BLaER1 treated with 17β-estradiol and CSF1 and Interleukin-3, amounts not matched to agents 10 nM and 100 nM (cell line): Measurements from ENCODE around the gene MEF2D.

Experiments
- H3K27ac ChIP-seq, 11 experiments: shearing (Covaris generic); formaldehyde crosslinking; 2 replicates each; pipeline ENCODE4 v1.8.1; 2022
- H3K27me3 ChIP-seq, 11 experiments: shearing (Covaris generic); formaldehyde crosslinking; 2 replicates each; pipeline ENCODE4 v1.8.1; 2022
- H3K36me3 ChIP-seq, 11 experiments: shearing (Covaris generic); formaldehyde crosslinking; 2 replicates each; pipeline ENCODE4 v1.8.1; 2022
- H3K4me1 ChIP-seq, 10 experiments: shearing (Covaris generic); formaldehyde crosslinking; 2 replicates each; pipeline ENCODE4 v1.8.1; 2022
- H3K4me2 ChIP-seq, 11 experiments: shearing (Covaris generic); formaldehyde crosslinking; 2 replicates each; pipeline ENCODE4 v1.8.1; 2022
- H3K4me3 ChIP-seq, 10 experiments: shearing (Covaris generic); formaldehyde crosslinking; 2 replicates each; pipeline ENCODE4 v1.8.1; 2022
- H3K9ac ChIP-seq, 11 experiments: shearing (Covaris generic); formaldehyde crosslinking; 2 replicates each; pipeline ENCODE4 v1.8.1; 2022
- H3K9me3 ChIP-seq, 11 experiments: shearing (Covaris generic); formaldehyde crosslinking; replicated peaks in 1 of 11; 2 replicates each; pipeline ENCODE4 v1.8.1; 2022
- H4K20me1 ChIP-seq, 11 experiments: shearing (Covaris generic); formaldehyde crosslinking; 2 replicates each; pipeline ENCODE4 v1.8.1; 2022
- Cebpa-rat ChIP-seq, 11 experiments: shearing (Covaris generic); IDR thresholded peaks; 2 replicates each; pipeline ENCODE4 v1.8.1; 2022

Gene MEF2D

GRCh38 chr1:156484480-156485058 lies 16.0 kb downstream of the MEF2D start:
- Histone ChIP-seq H3K9ac (peak overlapping the region in 8 of 11 experiments; percentile 11 to 54 (median 32); a peak in 5 of 22 replicates), H3K4me2 (peak overlapping the region; percentile 21 to 100 (median 92); a peak in 17 of 22 replicates), H3K9me3 (no peaks in the 10 kb centered on the region), H3K27ac (peak overlapping the region in 1 of 11 experiments; percentile 39; a peak in 2 of 22 replicates), H3K36me3 (peaks cover 83 to 97% (median 93%) of the 10 kb centered on the region in 11 experiments), H4K20me1 (peaks cover 100% of the 10 kb centered on the region in 11 experiments), H3K27me3 (no peaks in the 10 kb centered on the region), H3K4me1 (peaks cover 95 to 100% (median 100%) of the 10 kb centered on the region in 10 experiments), H3K4me3 (no peak overlapping the region)
- no peak for TF ChIP-seq Cebpa-rat (IDR thresholded peaks at IDR 0.05)

DNA sequence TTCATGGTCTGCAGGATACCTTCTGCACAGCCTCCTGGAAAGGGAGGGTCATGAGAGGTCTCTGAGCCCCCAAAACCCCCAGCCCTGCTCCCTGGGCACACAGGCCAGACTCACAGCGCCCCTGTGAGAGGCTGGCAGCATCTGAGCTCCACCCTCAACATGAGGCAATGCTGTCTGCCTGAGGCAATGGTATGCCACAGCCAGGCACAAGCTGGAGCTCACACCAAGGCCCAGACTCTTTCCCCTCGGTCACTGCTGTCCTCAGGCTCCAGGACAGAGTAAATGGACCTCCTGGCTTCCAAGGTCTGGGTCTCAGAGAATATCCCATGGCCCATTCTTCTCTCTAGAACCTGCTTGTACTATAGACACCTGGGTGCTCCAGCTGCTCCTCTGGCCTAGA lies 17.2 kb downstream of the MEF2D start:
- Histone ChIP-seq H3K9me3 (no peaks in the 10 kb centered on the region), H3K4me2 (peak overlapping the region; percentile 33 to 99 (median 64); a peak in 14 of 22 replicates), H4K20me1 (peaks cover 99 to 100% (median 100%) of the 10 kb centered on the region in 11 experiments), H3K4me3 (no peak overlapping the region), H3K36me3 (peaks cover 90 to 100% (median 99%) of the 10 kb centered on the region in 11 experiments), H3K27me3 (no peaks in the 10 kb centered on the region), H3K4me1 (peaks cover 83 to 100% (median 96%) of the 10 kb centered on the region in 10 experiments), H3K27ac (peak overlapping the region in 6 of 11 experiments; percentile 17 to 39 (median 27); a peak in 8 of 22 replicates), H3K9ac (peak overlapping the region in 9 of 11 experiments; percentile 2 to 59 (median 39); a peak in 12 of 22 replicates)
- TF ChIP-seq Cebpa-rat (IDR thresholded peaks at IDR 0.05) = no peak

DNA sequence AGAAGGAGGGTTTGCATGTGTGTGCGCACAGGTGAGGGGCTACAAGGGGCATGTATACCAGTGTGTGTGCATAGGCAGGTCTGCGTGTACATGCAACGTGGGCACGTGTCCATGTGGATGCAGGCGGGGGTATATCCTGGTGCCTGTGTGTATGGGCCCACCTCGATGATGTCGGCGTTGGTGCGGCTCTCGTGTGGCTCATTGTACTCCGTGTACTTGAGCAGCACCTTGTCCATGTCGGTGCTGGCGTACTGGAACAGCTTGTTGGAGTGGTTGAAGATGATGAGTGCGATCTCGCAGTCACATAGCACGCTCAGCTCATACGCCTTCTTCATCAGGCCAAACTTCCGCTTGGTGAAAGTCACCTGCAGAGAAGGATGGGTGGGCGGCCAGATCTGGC lies 18.3 kb downstream of the MEF2D start:
- no peak for TF ChIP-seq Cebpa-rat (IDR thresholded peaks at IDR 0.05)

DNA sequence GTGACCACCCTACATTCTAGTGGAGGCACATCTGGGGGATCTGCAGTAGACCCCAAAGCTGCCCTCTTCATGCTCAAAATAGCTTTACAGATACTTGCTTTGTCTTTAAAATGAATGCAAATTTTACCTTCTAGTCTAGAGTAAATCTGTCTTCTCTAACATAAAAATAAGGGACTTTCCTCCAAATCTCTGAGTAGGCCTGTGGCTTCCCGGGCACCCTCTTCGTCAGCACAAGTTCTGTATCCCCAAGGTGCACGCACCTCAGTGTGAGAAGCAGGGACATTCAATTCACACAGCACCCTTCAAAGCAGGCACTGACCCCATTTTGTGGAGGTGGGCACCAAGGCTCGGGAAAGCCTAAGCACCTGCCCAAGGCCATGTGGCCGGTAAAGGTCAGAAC lies 19.0 kb downstream of the MEF2D start:
- TF ChIP-seq Cebpa-rat (IDR thresholded peaks at IDR 0.05) = no peak
- peaks cover 99 to 100% (median 100%) of the 10 kb centered on the region in 11 experiments for H4K20me1 ChIP-seq
- H3K4me2 ChIP-seq = peak overlapping the region; percentile 38 to 80 (median 64)
- H3K36me3 ChIP-seq = peaks cover 91 to 100% (median 99%) of the 10 kb centered on the region in 11 experiments
- no peaks in the 10 kb centered on the region for H3K9me3 ChIP-seq
- H3K27ac ChIP-seq = peak overlapping the region in 8 of 11 experiments; percentile 16 to 58 (median 48); a peak in 11 of 22 replicates
- peak overlapping the region in 3 of 10 experiments; percentile 5 to 12 (median 8); a peak in 1 of 20 replicates for H3K4me3 ChIP-seq
- no peaks in the 10 kb centered on the region for H3K27me3 ChIP-seq
- H3K4me1 ChIP-seq = peaks cover 75 to 100% (median 95%) of the 10 kb centered on the region in 10 experiments
- peak overlapping the region in 9 of 11 experiments; percentile 26 to 57 (median 39); a peak in 15 of 22 replicates for H3K9ac ChIP-seq

More for the DNA sequence above, 18.3 kb downstream of the MEF2D start:
- Histone ChIP-seq H3K9me3 (no peaks in the 10 kb centered on the region), H3K4me2 (peak overlapping the region; percentile 29 to 80 (median 63); a peak in 18 of 22 replicates), H3K36me3 (peaks cover 90 to 100% (median 99%) of the 10 kb centered on the region in 11 experiments), H3K4me3 (no peak overlapping the region), H3K27me3 (no peaks in the 10 kb centered on the region), H3K9ac (peak overlapping the region in 8 of 11 experiments; percentile 1 to 59 (median 32); a peak in 10 of 22 replicates), H3K27ac (peak overlapping the region in 3 of 11 experiments; percentile 11 to 55 (median 24); a peak in 1 of 22 replicates), H4K20me1 (peaks cover 99 to 100% (median 100%) of the 10 kb centered on the region in 11 experiments), H3K4me1 (peaks cover 83 to 100% (median 96%) of the 10 kb centered on the region in 10 experiments)

- H3K4me3 ChIP-seq = peak overlapping the region in 1 of 10 experiments; percentile 5; a peak in 1 of 20 replicates
- H3K9me3 ChIP-seq = no peaks in the 10 kb centered on the region
- peaks cover 99 to 100% (median 100%) of the 10 kb centered on the region in 11 experiments for H4K20me1 ChIP-seq
- peak overlapping the region in 10 of 11 experiments; percentile 16 to 58 (median 48); a peak in 17 of 22 replicates for H3K27ac ChIP-seq
- H3K27me3 ChIP-seq = no peaks in the 10 kb centered on the region
- no peak for TF ChIP-seq Cebpa-rat (IDR thresholded peaks at IDR 0.05)
- peak overlapping the region; percentile 38 to 80 (median 64) for H3K4me2 ChIP-seq
- H3K36me3 ChIP-seq = peaks cover 96 to 100% (median 100%) of the 10 kb centered on the region in 11 experiments
- peaks cover 66 to 93% (median 89%) of the 10 kb centered on the region in 10 experiments for H3K4me1 ChIP-seq
- peak overlapping the region; percentile 17 to 57 (median 39); a peak in 18 of 22 replicates for H3K9ac ChIP-seq
Measured at GRCh38 chr1:156480411-156481192, 20.0 kb downstream of the MEF2D start.

GRCh38 chr1:156480016-156480370 lies 20.6 kb downstream of the MEF2D start:
- peaks cover 60 to 93% (median 83%) of the 10 kb centered on the region in 10 experiments for H3K4me1 ChIP-seq
- peak overlapping the region in 9 of 11 experiments; percentile 16 to 58 (median 50); a peak in 17 of 22 replicates for H3K27ac ChIP-seq
- TF ChIP-seq Cebpa-rat (IDR thresholded peaks at IDR 0.05) = no peak
- no peaks in the 10 kb centered on the region for H3K9me3 ChIP-seq
- H3K4me2 ChIP-seq = peak overlapping the region in 10 of 11 experiments; percentile 1 to 80 (median 64); a peak in 15 of 22 replicates
- H3K9ac ChIP-seq = peak overlapping the region in 8 of 11 experiments; percentile 8 to 53 (median 43); a peak in 10 of 22 replicates
- peaks cover 99 to 100% (median 100%) of the 10 kb centered on the region in 11 experiments for H3K36me3 ChIP-seq
- peaks cover 99 to 100% (median 100%) of the 10 kb centered on the region in 11 experiments for H4K20me1 ChIP-seq
- no peaks in the 10 kb centered on the region for H3K27me3 ChIP-seq
- no peak overlapping the region for H3K4me3 ChIP-seq

DNA sequence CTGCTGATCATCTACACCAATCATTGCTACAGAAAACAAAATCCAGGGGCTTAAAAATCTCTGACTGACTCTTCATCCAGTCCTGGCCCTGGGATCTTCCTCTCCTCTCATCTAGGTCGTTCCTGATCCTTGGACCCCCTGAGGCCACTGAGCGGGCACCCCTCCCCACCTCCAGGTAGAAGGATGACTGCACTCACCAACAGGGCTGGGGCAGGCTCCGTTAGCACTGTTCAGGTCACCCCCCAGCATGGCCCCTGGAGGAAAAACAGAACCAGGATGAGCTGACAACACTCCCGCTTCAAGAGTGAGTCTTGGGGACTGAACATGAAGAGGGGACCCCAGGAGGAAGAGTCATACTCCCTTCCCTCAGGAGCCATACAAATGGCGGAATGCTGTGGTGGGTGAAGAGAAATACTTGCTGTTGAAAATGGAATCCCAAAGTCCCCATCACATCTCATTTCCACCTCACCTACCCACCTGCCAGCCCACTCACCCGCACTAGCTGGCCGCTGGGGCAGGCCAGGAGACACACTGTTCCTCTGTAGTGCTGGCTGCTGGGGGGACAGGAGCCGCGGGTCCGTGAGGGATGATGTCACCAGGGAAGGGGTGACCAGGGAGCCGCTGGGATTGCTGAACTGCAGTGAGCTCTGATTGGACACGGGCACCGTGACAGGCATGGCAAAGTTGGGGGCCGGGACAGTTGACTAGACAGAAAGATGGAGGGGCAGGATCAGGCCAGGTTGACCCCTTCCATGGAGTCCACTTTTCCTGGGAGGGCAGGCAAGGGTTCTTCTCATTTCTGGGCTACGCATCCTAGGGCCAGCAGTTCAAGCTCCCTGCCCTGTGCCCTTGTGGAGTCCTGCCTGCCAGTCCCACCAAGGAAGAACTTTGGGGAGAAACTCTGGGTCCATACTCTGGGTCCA lies 21.2 kb downstream of the MEF2D start:
- Histone ChIP-seq H3K27ac (peak overlapping the region in 7 of 11 experiments; percentile 17 to 58 (median 55); a peak in 13 of 22 replicates), H4K20me1 (peaks cover 98 to 100% (median 100%) of the 10 kb centered on the region in 11 experiments), H3K36me3 (peaks cover 99 to 100% (median 100%) of the 10 kb centered on the region in 11 experiments), H3K4me1 (peaks cover 53 to 87% (median 77%) of the 10 kb centered on the region in 10 experiments), H3K27me3 (no peaks in the 10 kb centered on the region), H3K9me3 (no peaks in the 10 kb centered on the region), H3K4me3 (no peak overlapping the region), H3K4me2 (peak overlapping the region in 6 of 11 experiments; percentile 11 to 74 (median 64); a peak in 10 of 22 replicates), H3K9ac (peak overlapping the region in 9 of 11 experiments; percentile 5 to 53 (median 35); a peak in 13 of 22 replicates)
- TF ChIP-seq Cebpa-rat (IDR thresholded peaks at IDR 0.05) = no peak
